OCI-M2 (cell line): Measurements from ENCODE around the gene ZFY.
"Not testable (repeated sequence)": the region's sequence is repeated elsewhere in the genome, so short reads cannot be mapped to it uniquely, and the experiment has no call there.

ENCODE experiments used
- DNase-seq: peaks from one replicate; lab custom pipeline; 2025; ENCODE audit not compliant: unreplicated experiment; lab: John Stamatoyannopoulos, UW

The ZFY gene

GRCh38 chrY:2973110-2973751, 38.0 kb downstream of the ZFY start:
- no peak for DNase-seq

GRCh38 chrY:2979283-2979682, 44.1 kb downstream of the ZFY start:
- no peak for DNase-seq

GRCh38 chrY:2984491-2984890, 49.3 kb downstream of the ZFY start:
- no peak for DNase-seq

GRCh38 chrY:2987178-2987577, 52.0 kb downstream of the ZFY start:
- not testable (repeated sequence) for DNase-seq

- DNase-seq = not testable (repeated sequence)
These were observed 62.2 kb downstream of the ZFY start for GRCh38 chrY:2997369-2997768.

GRCh38 chrY:3002190-3002589, 67.0 kb downstream of the ZFY start:
- no peak for DNase-seq

DNA sequence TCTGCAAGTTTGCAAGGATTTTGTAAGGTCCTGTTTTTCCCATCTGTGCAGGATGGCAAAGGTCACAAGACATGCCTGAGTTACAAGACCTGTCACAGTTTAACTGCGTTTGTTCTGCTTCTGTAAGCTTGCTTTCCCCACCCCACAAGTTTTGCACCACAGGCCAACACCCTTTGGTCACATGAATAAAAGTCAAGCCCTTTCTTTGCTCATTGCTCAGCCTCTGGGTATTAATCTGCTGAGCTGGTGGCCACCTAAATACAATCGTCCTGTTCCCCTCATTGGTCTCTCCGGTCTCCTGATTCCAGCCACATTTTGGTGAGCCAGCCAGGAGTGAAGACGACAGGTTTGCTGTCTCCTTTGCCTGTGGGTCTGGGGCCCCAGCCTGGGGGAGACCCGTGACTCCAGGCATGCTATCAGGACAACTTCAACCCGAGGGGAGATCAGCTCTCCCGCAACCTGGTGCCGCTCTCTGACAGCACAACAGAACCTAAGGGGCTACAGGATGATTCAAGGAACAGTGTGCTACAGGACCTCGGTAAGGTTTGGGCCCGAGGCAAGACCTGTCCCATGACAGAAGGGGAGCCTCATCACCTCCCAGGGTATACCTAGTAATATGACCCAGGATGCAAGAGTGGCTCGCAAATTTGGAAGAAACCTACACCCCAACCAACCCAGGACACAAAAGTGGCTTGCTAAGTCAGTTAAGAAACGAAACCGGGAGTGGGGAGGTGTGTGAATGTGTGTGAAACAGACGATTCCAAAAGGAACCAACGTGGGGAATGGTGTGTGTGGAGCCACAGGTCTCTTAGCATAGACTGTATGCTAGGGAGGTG, 67.7 kb downstream of the ZFY start:
- DNase-seq = no peak

DNA sequence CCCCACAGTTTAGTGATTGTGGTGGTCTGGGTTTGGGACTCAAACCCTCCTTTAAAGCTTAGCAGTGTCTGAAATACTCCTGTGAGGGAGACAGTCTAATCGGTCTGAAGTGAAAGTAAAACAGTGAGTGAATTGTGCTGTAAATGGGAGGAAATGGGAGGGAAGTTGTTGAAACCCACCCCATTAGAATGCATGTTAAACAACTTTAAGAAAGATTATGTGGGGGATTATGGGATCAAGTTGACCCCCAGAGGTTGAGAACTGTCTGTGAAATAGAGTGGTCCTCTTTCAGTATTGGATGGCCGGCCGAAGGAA, 68.3 kb downstream of the ZFY start:
- DNase-seq = no peak

DNA sequence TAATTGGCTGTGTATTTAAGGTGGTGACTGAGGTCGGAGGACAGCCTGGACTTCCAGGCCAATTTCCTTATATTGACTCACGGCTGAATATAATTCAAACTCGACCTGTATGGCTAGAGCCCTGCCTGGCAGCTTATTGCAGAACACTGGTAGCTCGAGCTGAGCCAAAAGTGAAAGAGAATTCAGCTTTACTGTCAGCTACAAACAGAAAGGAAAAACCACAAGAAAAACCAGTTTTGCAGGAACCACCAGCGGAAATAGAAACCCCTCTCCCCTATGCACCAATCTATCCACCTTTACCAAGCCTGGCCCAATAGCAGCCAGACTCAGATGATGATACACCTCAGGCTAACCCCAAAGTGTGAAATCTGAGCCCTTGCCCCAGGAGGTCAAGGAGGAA, 68.7 kb downstream of the ZFY start:
- no peak for DNase-seq

DNA sequence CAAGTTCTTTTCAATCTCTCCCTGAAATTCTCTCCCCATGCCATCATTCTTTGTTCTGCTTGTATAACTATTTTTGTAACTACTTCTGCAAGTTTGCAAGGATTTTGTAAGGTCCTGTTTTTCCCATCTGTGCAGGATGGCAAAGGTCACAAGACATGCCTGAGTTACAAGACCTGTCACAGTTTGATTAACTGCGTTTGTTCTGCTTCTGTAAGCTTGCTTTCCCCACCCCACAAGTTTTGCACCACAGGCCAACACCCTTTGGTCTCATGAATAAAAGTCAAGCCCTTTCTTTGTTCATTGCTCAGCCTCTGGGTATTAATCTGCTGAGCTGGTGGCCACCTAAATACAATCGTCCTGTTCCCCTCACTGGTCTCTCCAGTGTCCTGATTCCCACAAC, 70.8 kb downstream of the ZFY start:
- not testable (repeated sequence) for DNase-seq

DNA sequence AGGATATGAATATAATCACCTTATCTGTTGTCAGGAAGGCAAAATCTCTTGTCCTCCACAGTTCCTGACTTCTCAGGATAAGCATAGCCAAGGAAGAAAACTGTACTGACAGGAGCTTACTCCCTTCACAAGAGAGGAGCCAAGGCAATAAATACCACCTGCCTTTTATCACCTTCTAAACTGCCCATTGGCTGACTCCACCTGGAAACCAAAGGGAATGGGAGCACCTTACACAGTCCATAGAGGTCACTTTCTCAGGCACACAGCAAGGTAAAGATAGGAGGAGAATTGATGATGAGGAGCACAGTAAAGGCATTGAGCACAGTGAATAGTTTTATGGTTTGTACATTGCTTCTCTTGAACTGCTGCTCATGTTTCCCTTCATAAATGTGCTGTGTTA, 72.8 kb downstream of the ZFY start:
- DNase-seq = no peak

DNA sequence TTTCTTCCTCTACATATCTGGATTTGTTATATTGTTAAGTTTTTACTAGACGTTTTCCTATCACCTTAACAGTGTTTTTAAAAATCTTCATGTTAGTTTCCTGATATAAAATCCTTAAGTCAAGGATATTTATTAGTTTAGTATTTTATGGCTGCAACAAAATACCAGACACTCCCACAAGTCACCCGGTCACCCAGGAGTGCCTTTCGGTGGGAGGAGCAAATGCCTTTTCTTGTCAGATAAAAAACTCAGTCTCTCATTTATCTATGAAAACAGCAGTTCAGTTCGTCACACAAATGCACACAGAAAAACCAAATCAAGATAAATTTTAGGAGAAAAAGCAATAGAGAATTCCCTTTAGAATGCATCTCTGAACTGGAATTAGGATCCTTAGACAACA, 77.0 kb downstream of the ZFY start:
- no peak for DNase-seq

- DNase-seq = no peak
These were observed 81.4 kb downstream of the ZFY start for GRCh38 chrY:3016594-3016993.

GRCh38 chrY:3018546-3018945, 83.4 kb downstream of the ZFY start:
- no peak for DNase-seq

DNA sequence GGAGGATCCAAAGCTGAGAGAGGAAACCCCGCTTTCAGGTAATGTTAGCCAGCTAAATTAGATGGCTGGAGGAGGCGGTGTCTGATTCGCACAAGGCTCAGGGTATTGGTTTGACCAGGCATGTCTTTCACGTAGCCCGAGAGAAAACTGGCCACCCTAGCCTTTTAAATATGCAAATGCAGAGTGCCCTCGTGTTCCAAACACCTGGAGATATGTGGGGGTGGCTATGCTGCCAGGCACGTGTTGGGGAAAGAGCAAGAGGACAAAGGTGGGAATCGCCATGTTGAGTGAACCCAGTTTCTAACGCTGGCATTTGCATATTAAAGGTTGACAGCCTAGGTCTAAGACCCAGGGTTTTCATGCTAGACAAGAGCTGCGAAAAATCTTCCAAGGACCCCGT, 84.4 kb downstream of the ZFY start:
- DNase-seq = no peak

- DNase-seq = no peak
These were observed 86.0 kb downstream of the ZFY start for GRCh38 chrY:3021176-3021575.

GRCh38 chrY:3023606-3024005, 88.4 kb downstream of the ZFY start:
- no peak for DNase-seq

- no peak for DNase-seq
These were observed 90.2 kb downstream of the ZFY start for GRCh38 chrY:3025357-3025756.
